GM21390 (cell line): ENCODE data around the gene EDN3.
"Not testable (repeated sequence)": the region's sequence is repeated elsewhere in the genome, so short reads cannot be mapped to it uniquely, and the experiment has no call there.

Experiments
- ATAC-seq: cut with Tn5 transposase; IDR thresholded peaks from one replicate; pipeline ENCODE4 v1.9.1; 2021; ENCODE audit not compliant: unreplicated experiment

EDN3 gene

GRCh38 chr20:59334651-59335300 lies 34.4 kb downstream of the EDN3 start:
- ATAC-seq = no peak

GRCh38 chr20:59335377-59335776 lies 35.0 kb downstream of the EDN3 start:
- no peak for ATAC-seq

GRCh38 chr20:59336540-59336939 lies 36.1 kb downstream of the EDN3 start:
- no peak for ATAC-seq

GRCh38 chr20:59338444-59338843 lies 38.0 kb downstream of the EDN3 start:
- ATAC-seq = not testable (repeated sequence)

- no peak for ATAC-seq
These were observed 39.9 kb downstream of the EDN3 start for GRCh38 chr20:59340201-59340885.

- not testable (repeated sequence) for ATAC-seq
These were observed 41.0 kb downstream of the EDN3 start for GRCh38 chr20:59341285-59342022.

- no peak for ATAC-seq
These were observed 41.9 kb downstream of the EDN3 start for GRCh38 chr20:59342023-59342957.

- ATAC-seq = no peak
These were observed 45.6 kb downstream of the EDN3 start for GRCh38 chr20:59346061-59346460.

GRCh38 chr20:59349277-59349676 lies 48.9 kb downstream of the EDN3 start:
- no peak for ATAC-seq

GRCh38 chr20:59350330-59351156 lies 50.1 kb downstream of the EDN3 start:
- no peak for ATAC-seq

- ATAC-seq = no peak
These were observed 51.0 kb downstream of the EDN3 start for GRCh38 chr20:59351157-59352040.

GRCh38 chr20:59352541-59352940 lies 52.1 kb downstream of the EDN3 start:
- no peak for ATAC-seq

GRCh38 chr20:59352990-59353389 lies 52.6 kb downstream of the EDN3 start:
- no peak for ATAC-seq

GRCh38 chr20:59354460-59354859 lies 54.0 kb downstream of the EDN3 start:
- no peak for ATAC-seq

GRCh38 chr20:59355242-59355641 lies 54.8 kb downstream of the EDN3 start:
- ATAC-seq = no peak

GRCh38 chr20:59356662-59357165 lies 56.3 kb downstream of the EDN3 start:
- no peak for ATAC-seq

- ATAC-seq = not testable (repeated sequence)
These were observed 58.4 kb downstream of the EDN3 start for GRCh38 chr20:59358793-59359192.

GRCh38 chr20:59359906-59360725 lies 59.7 kb downstream of the EDN3 start:
- no peak for ATAC-seq
